Measurements from ENCODE around the gene TARM1.

TARM1 gene

DNA sequence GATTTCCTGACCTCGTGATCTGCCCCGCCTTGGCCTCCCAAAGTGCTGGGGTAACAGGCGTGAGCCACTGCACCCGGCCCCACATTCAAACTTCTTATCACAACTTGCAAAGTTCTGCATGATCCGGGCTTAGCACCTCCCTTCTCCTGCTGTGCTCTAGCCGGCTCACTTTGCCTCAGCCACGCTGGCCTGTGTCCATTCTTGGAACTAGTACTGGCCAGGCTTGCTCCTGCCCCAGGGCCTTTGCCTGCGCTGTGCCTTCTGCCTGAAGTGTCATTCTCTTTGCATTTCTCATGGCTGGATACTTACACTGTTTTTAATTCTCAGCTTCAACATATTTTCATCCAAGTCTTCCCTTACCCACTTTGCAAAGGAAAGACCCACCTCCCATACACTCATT, 59.8 kb downstream of the TARM1 start:
- TF ChIP-seq, protein P1, sequence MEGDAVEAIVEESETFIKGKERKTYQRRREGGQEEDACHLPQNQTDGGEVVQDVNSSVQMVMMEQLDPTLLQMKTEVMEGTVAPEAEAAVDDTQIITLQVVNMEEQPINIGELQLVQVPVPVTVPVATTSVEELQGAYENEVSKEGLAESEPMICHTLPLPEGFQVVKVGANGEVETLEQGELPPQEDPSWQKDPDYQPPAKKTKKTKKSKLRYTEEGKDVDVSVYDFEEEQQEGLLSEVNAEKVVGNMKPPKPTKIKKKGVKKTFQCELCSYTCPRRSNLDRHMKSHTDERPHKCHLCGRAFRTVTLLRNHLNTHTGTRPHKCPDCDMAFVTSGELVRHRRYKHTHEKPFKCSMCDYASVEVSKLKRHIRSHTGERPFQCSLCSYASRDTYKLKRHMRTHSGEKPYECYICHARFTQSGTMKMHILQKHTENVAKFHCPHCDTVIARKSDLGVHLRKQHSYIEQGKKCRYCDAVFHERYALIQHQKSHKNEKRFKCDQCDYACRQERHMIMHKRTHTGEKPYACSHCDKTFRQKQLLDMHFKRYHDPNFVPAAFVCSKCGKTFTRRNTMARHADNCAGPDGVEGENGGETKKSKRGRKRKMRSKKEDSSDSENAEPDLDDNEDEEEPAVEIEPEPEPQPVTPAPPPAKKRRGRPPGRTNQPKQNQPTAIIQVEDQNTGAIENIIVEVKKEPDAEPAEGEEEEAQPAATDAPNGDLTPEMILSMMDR (IDR thresholded peaks at IDR 0.05; ENCODE audit: low read depth, low read length, missing control alignments): no peak
- no peak for DNase-seq (ENCODE audit: low read depth)
- no peak overlapping the region for H3K4me3 ChIP-seq (ENCODE audit: low read depth, low read length)

Data from GM12864 (cell line).